Adrenal gland (tissue), 5 donors: Measurements from ENCODE around the gene TSPYL1.

Experiments
- POLR2A ChIP-seq, 2 donors: fragments of 450-650 bp; IDR thresholded peaks; one replicate each; pipeline ENCODE4 v1.6.1; 2017; ENCODE audit warnings: antibody characterized with exemption in 2 of 2, mild to moderate bottlenecking in 2 of 2, moderate library complexity in 1 of 2
- TF ChIP-seq, protein P1 (sequence below), 6 experiments: fragments of 450-650 bp in 4 of 6; fragments of 200-600 bp in 2 of 6; sonication (generic) in 1 of 6; IDR thresholded peaks; 1 replicate in 5 of 6; 2 replicates in 1 of 6; pipeline versions ENCODE4 v1.5.1 to v1.8.0; 2016 to 2021; ENCODE audit warnings: antibody characterized with exemption in 6 of 6, mild to moderate bottlenecking in 2 of 6, moderate library complexity in 1 of 6
- donor health status: DM: no; HTN: no; CAD: no.

GRCh38 chr6:116268589-116269293 lies 11.0 kb downstream of the TSPYL1 start:
- TF ChIP-seq, protein P1, sequence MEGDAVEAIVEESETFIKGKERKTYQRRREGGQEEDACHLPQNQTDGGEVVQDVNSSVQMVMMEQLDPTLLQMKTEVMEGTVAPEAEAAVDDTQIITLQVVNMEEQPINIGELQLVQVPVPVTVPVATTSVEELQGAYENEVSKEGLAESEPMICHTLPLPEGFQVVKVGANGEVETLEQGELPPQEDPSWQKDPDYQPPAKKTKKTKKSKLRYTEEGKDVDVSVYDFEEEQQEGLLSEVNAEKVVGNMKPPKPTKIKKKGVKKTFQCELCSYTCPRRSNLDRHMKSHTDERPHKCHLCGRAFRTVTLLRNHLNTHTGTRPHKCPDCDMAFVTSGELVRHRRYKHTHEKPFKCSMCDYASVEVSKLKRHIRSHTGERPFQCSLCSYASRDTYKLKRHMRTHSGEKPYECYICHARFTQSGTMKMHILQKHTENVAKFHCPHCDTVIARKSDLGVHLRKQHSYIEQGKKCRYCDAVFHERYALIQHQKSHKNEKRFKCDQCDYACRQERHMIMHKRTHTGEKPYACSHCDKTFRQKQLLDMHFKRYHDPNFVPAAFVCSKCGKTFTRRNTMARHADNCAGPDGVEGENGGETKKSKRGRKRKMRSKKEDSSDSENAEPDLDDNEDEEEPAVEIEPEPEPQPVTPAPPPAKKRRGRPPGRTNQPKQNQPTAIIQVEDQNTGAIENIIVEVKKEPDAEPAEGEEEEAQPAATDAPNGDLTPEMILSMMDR (IDR thresholded peaks at IDR 0.05) = peak; percentile 59 to 94 (median 78)
- TF ChIP-seq POLR2A (IDR thresholded peaks at IDR 0.05) = no peak
